HepG2 (cell line): ENCODE results near the gene HSPA14. TPM values are rescaled to one million over a fixed set of nuclear protein-coding genes. Genes with fewer than 3 reads are reported as not detected.

ENCODE experiments used
- ASH2L ChIP-seq: fragments of 300-600, 200-600 bp; sonication (generic); IDR thresholded peaks from 2 replicates; pipeline ENCODE4 v1.7.0; 2017; ENCODE audit warnings: low read depth, mild to moderate bottlenecking, moderate library complexity, mixed read lengths, low read length; ENCODE audit not compliant: insufficient read length
- BRD4 ChIP-seq: sonication (generic); formaldehyde crosslinking; IDR thresholded peaks from 2 replicates; pipeline ENCODE4 v1.4.0; 2020; ENCODE audit warnings: missing genetic modification reagents
- ELF3 ChIP-seq: IDR thresholded peaks from 2 replicates; pipeline ENCODE4 v1.6.1; 2016; ENCODE audit warnings: missing genetic modification reagents, missing compliant biosample characterization
- HMG20B ChIP-seq: conservative IDR thresholded peaks from 2 replicates; pipeline ENCODE4 v1.6.1; 2016; ENCODE audit warnings: missing genetic modification reagents, missing compliant biosample characterization
- HOXD1 ChIP-seq: sonication (generic); formaldehyde crosslinking; IDR thresholded peaks from 2 replicates; pipeline ENCODE4 v1.5.0; 2020; ENCODE audit warnings: missing genetic modification reagents
- ISX ChIP-seq: sonication (generic); formaldehyde crosslinking; conservative IDR thresholded peaks from 2 replicates; pipeline ENCODE4 v1.5.0; 2020; ENCODE audit warnings: missing genetic modification reagents
- KDM5A ChIP-seq: fragments of 200-600 bp; sonication (generic); IDR thresholded peaks from 2 replicates; pipeline ENCODE4 v1.7.0; 2018; ENCODE audit warnings: antibody characterized with exemption, mild to moderate bottlenecking, low read length, borderline replicate concordance
- SIN3A ChIP-seq: IDR thresholded peaks from 2 replicates; pipeline ENCODE4 v1.6.1; 2011; ENCODE audit warnings: low read depth, mild to moderate bottlenecking, control low read depth, low read length, borderline replicate concordance
- SUZ12 ChIP-seq: fragments of 150-350 bp; IDR thresholded peaks from 2 replicates; pipeline ENCODE4 v1.6.1; 2014; ENCODE audit warnings: low read depth, low read length
- ZNF234 ChIP-seq: sonication (generic); formaldehyde crosslinking; conservative IDR thresholded peaks from 2 replicates; pipeline ENCODE4 v1.5.1; 2020; ENCODE audit warnings: mild to moderate bottlenecking, missing genetic modification reagents
- ZNF382 ChIP-seq: sonication (generic); formaldehyde crosslinking; IDR thresholded peaks from 2 replicates; pipeline ENCODE4 v1.5.0; 2020; ENCODE audit warnings: missing genetic modification reagents, mild to moderate bottlenecking, borderline replicate concordance
- ZNF468 ChIP-seq: sonication (generic); formaldehyde crosslinking; IDR thresholded peaks from 2 replicates; pipeline ENCODE4 v1.8.0; 2022; ENCODE audit warnings: mild to moderate bottlenecking, moderate library complexity, missing genetic modification reagents
- ZNF660 ChIP-seq: sonication (generic); formaldehyde crosslinking; IDR thresholded peaks from 2 replicates; pipeline ENCODE4 v1.5.1; 2020; ENCODE audit warnings: mild to moderate bottlenecking, low read depth, missing genetic modification reagents, borderline replicate concordance
- ZSCAN22 ChIP-seq: sonication (generic); formaldehyde crosslinking; IDR thresholded peaks from 2 replicates; pipeline ENCODE4 v1.4.0; 2020; ENCODE audit warnings: mild to moderate bottlenecking, missing genetic modification reagents
- polyA plus RNA-seq, 8 experiments: library from polyadenylated mRNA; depleted of rRNA in 3 of 8; stranded (reverse) in 7 of 8; unstranded in 1 of 8; fragments of >200 nt; fragmentation: Illumina TruSeq in 4 of 8; extraction: Trizol in 4 of 8; gene quantifications; 2 replicates each; pipeline versions ENCODE4 v1.2.1 to v1.2.3, GENCODE V29; 2011 to 2016; ENCODE audit warnings: low read depth in 4 of 8, missing spikeins in 1 of 8, mixed read lengths in 1 of 8; ENCODE audit not compliant: insufficient read depth in 1 of 8
- total RNA-seq, 5 experiments: library from RNA; depleted of rRNA; stranded (reverse); fragments of >200 nt; fragmentation: Illumina TruSeq; extraction: Trizol; gene quantifications; 2 replicates each; pipeline ENCODE4 v1.2.3, GENCODE V29; 2016; ENCODE audit warnings: low read depth in 1 of 5
- TF ChIP-seq, protein P1 (sequence below): sonication (generic); formaldehyde crosslinking; IDR thresholded peaks from 2 replicates; pipeline ENCODE4 v1.8.1; 2023; ENCODE audit warnings: mild to moderate bottlenecking, inconsistent platforms, moderate library complexity, missing genetic modification reagents, borderline replicate concordance
- TF ChIP-seq, protein P2 (sequence below): sonication (generic); formaldehyde crosslinking; IDR thresholded peaks from 2 replicates; pipeline ENCODE4 v1.5.1; 2020; ENCODE audit warnings: mild to moderate bottlenecking, missing genetic modification reagents
- TF ChIP-seq, protein P3 (sequence below), 2 experiments: sonication (generic) in 1 of 2; formaldehyde crosslinking in 1 of 2; IDR thresholded peaks; 2 replicates each; pipeline versions ENCODE4 v1.4.0 to v1.6.1; 2018 to 2020; ENCODE audit warnings: missing genetic modification reagents in 2 of 2, borderline replicate concordance in 1 of 2, low read depth in 1 of 2, mild to moderate bottlenecking in 1 of 2, missing biosample characterization in 1 of 2
- TF ChIP-seq, protein P4 (sequence below): sonication (generic); formaldehyde crosslinking; IDR thresholded peaks from 2 replicates; pipeline ENCODE4 v1.5.0; 2020; ENCODE audit warnings: mild to moderate bottlenecking, missing genetic modification reagents

Gene HSPA14
- total and polyA plus RNA-seq, 2 of the 13 experiments (the other 11 are each of a cell fraction or from before 2014, with no cell fraction given), result 10.7 to 29.8 TPM

DNA sequence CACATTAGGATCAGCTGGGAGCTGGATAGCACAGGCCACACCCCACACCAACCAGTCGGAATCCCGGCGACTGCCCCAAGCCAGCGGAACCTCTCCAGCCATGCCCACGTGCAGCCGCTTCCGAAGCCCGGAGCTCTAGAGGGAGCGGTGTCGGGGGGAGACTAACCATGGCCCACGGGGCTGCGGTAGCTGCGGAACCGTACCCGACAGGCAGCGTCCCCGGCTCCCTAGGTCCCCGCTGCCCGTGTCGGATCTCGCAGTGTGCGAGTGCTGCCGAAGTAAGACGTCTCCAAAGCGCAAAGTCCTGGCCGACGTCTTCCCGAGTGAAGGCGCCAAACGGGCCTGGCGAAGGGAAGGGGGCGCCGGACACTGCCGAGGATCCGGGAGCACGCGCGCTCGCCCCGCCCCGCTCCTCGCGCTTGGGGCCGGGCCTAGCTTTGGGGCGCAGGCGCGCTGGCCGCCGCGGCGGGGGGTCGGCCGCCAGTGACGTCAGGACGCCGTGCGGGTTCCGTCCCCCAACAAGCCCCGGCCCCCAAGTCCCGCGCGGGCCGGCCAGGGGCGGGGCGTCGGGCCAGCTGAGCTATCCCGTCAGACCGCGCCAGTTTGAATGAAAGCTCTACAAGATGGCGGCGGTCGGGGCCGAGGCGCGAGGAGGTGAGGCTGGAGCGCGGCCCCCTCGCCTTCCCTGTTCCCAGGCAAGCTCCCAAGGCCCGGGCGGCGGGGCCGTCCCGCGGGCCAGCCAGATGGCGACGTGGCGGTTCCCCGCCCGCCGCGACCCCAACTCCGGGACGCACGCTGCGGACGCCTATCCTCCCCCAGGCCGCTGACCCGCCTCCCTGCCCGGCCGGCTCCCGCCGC, 40.4 kb downstream of the HSPA14 start, which contains the start of gene SUV39H2 (continued):
- TF ChIP-seq, protein P1, sequence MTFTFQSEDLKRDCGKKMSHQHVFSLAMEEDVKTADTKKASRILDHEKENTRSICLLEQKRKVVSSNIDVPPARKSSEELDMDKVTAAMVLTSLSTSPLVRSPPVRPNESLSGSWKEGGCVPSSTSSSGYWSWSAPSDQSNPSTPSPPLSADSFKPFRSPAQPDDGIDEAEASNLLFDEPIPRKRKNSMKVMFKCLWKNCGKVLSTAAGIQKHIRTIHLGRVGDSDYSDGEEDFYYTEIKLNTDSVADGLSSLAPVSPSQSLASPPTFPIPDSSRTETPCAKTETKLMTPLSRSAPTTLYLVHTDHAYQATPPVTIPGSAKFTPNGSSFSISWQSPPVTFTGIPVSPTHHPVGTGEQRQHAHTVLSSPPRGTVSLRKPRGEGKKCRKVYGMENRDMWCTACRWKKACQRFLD (CRISPR knock-in tag), result peak; percentile 55; the same call in 1 of the 2 replicates
- TF ChIP-seq HOXD1 (CRISPR knock-in tag) (no peak; the same call in 1 of the 2 replicates), HMG20B (CRISPR knock-in tag) (no peak), SUZ12 (no peak), ZNF660 (CRISPR knock-in tag) (no peak), ELF3 (CRISPR knock-in tag) (peak; percentile 55; the same call in 1 of the 2 replicates), ZNF468 (CRISPR knock-in tag) (no peak), BRD4 (CRISPR knock-in tag) (peak; percentile 86), ISX (CRISPR knock-in tag) (no peak), KDM5A (peak; percentile 72), ZNF382 (CRISPR knock-in tag) (no peak), ASH2L (peak; percentile 94), ZSCAN22 (no peak), SIN3A (peak; percentile 88), ZNF234 (CRISPR knock-in tag) (no peak; the same call in 1 of the 2 replicates)
- TF ChIP-seq, protein P2, sequence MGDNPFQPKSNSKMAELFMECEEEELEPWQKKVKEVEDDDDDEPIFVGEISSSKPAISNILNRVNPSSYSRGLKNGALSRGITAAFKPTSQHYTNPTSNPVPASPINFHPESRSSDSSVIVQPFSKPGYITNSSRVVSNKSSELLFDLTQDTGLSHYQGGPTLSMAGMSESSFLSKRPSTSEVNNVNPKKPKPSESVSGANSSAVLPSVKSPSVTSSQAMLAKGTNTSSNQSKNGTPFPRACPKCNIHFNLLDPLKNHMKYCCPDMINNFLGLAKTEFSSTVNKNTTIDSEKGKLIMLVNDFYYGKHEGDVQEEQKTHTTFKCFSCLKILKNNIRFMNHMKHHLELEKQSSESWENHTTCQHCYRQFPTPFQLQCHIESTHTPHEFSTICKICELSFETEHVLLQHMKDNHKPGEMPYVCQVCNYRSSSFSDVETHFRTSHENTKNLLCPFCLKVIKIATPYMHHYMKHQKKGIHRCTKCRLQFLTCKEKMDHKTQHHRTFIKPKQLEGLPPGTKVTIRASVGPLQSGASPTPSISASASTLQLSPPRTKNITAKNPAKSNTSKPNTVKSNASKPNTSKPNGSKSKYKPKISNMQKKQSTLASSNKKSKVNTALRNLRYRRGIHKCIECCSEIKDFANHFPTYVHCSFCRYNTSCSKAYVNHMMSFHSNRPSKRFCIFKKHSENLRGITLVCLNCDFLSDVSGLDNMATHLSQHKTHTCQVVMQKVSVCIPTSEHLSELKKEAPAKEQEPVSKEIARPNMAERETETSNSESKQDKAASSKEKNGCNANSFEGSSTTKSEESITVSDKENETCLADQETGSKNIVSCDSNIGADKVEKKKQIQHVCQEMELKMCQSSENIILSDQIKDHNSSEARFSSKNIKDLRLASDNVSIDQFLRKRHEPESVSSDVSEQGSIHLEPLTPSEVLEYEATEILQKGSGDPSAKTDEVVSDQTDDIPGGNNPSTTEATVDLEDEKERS (CRISPR knock-in tag), result peak; percentile 70; the same call in 1 of the 2 replicates
- TF ChIP-seq, protein P3, sequence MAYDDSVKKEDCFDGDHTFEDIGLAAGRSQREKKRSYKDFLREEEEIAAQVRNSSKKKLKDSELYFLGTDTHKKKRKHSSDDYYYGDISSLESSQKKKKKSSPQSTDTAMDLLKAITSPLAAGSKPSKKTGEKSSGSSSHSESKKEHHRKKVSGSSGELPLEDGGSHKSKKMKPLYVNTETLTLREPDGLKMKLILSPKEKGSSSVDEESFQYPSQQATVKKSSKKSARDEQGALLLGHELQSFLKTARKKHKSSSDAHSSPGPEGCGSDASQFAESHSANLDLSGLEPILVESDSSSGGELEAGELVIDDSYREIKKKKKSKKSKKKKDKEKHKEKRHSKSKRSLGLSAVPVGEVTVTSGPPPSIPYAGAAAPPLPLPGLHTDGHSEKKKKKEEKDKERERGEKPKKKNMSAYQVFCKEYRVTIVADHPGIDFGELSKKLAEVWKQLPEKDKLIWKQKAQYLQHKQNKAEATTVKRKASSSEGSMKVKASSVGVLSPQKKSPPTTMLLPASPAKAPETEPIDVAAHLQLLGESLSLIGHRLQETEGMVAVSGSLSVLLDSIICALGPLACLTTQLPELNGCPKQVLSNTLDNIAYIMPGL (CRISPR knock-in tag; IDR thresholded peaks at IDR 0.05; ENCODE audit: borderline replicate concordance in 1 of 2, low read depth in 1 of 2), result peak; percentile 63 to 83; a peak in 3 of 4 replicates
- TF ChIP-seq, protein P4, sequence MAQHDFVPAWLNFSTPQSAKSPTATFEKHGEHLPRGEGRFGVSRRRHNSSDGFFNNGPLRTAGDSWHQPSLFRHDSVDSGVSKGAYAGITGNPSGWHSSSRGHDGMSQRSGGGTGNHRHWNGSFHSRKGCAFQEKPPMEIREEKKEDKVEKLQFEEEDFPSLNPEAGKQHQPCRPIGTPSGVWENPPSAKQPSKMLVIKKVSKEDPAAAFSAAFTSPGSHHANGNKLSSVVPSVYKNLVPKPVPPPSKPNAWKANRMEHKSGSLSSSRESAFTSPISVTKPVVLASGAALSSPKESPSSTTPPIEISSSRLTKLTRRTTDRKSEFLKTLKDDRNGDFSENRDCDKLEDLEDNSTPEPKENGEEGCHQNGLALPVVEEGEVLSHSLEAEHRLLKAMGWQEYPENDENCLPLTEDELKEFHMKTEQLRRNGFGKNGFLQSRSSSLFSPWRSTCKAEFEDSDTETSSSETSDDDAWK (CRISPR knock-in tag), result no peak
